Left ventricle myocardium inferior (tissue), 1 donor: ENCODE measurements around the gene CYP2W1. TPM values are rescaled to one million over a fixed set of nuclear protein-coding genes. Genes with fewer than 3 reads are reported as not detected.

ENCODE experiments used
- DNase-seq: peaks from one replicate; pipeline ENCODE4 v3.0.0-alpha.2; 2020
- H3K27ac ChIP-seq: fragments of 200-600 bp; replicated peaks from 2 replicates; pipeline ENCODE4 v1.8.0; 2021
- H3K27me3 ChIP-seq: fragments of 200-600 bp; 2 replicates; pipeline ENCODE4 v1.8.0; 2021; ENCODE audit warnings: low read depth
- H3K36me3 ChIP-seq: fragments of 200-600 bp; 2 replicates; pipeline ENCODE4 v1.8.0; 2021
- H3K4me1 ChIP-seq: fragments of 200-600 bp; 2 replicates; pipeline ENCODE4 v1.8.0; 2021
- H3K4me3 ChIP-seq: fragments of 200-600 bp; 2 replicates; pipeline ENCODE4 v1.8.0; 2021; ENCODE audit warnings: mild to moderate bottlenecking, moderate library complexity
- H3K9me3 ChIP-seq: fragments of 200-600 bp; replicated peaks from 2 replicates; pipeline ENCODE4 v1.8.0; 2021
- CTCF ChIP-seq: fragments of 200-600 bp; IDR thresholded peaks from 2 replicates; pipeline ENCODE4 v1.8.0; 2021; ENCODE audit warnings: antibody characterized with exemption, mild to moderate bottlenecking, borderline replicate concordance
- intact Hi-C: fragments of 100-400 bp; cut with micrococcal nuclease; formaldehyde crosslinking; loops from one replicate; pipeline ENCODE4 v1.11.0; 2022
- total RNA-seq: library from RNA; stranded (reverse); fragmentation: NEBNext Ultra II Directional; extraction: Animal tissue kit (Norgen Biotek cat#: 25700); gene quantifications from one replicate; pipeline ENCODE4 v1.2.1, GENCODE V29; 2021
- donor health status: DM: no; HTN: yes; CAD: no; lungs with severe emphysema.

Gene CYP2W1
- total RNA-seq, 1 donor from 2014 or later: not detected

GRCh38 chr7:1007901-1008300 lies 24.9 kb downstream of the CYP2W1 start:
- peaks cover 8% of the 10 kb centered on the region for H3K4me1 ChIP-seq
- intact Hi-C loops: no loop called here
- no peak for DNase-seq
- TF ChIP-seq CTCF: no peak
- H3K36me3 ChIP-seq: peaks cover 31% of the 10 kb centered on the region
- no peaks in the 10 kb centered on the region for H3K9me3 ChIP-seq
- no peaks in the 10 kb centered on the region for H3K27me3 ChIP-seq
- no peak overlapping the region for H3K4me3 ChIP-seq
- no peak overlapping the region for H3K27ac ChIP-seq

- intact Hi-C loops: no loop called here
- H3K4me3 ChIP-seq: no peak overlapping the region
- H3K4me1 ChIP-seq: peaks cover 8% of the 10 kb centered on the region
- no peak overlapping the region for H3K27ac ChIP-seq
- TF ChIP-seq CTCF: no peak
- DNase-seq: no peak
- no peaks in the 10 kb centered on the region for H3K9me3 ChIP-seq
- peaks cover 31% of the 10 kb centered on the region for H3K36me3 ChIP-seq
- no peaks in the 10 kb centered on the region for H3K27me3 ChIP-seq
Observed at GRCh38 chr7:1008733-1009363, 25.9 kb downstream of the CYP2W1 start.

GRCh38 chr7:1009747-1010146 lies 26.8 kb downstream of the CYP2W1 start:
- intact Hi-C loops: no loop called here
- H3K36me3 ChIP-seq: peaks cover 31% of the 10 kb centered on the region
- no peak for TF ChIP-seq CTCF

GRCh38 chr7:1010226-1010625 lies 27.2 kb downstream of the CYP2W1 start:
- H3K27me3 ChIP-seq: no peaks in the 10 kb centered on the region
- peaks cover 31% of the 10 kb centered on the region for H3K36me3 ChIP-seq
- DNase-seq: no peak
- H3K4me1 ChIP-seq: peaks cover 1% of the 10 kb centered on the region
- intact Hi-C loops: no loop called here
- TF ChIP-seq CTCF: no peak
- no peak overlapping the region for H3K27ac ChIP-seq
- H3K9me3 ChIP-seq: no peaks in the 10 kb centered on the region
- no peak overlapping the region for H3K4me3 ChIP-seq

More at GRCh38 chr7:1009747-1010146, 26.8 kb downstream of the CYP2W1 start:
- Histone ChIP-seq H3K27ac (no peak overlapping the region), H3K27me3 (no peaks in the 10 kb centered on the region), H3K4me1 (peaks cover under 1% of the 10 kb centered on the region), H3K9me3 (no peaks in the 10 kb centered on the region), H3K4me3 (no peak overlapping the region)
- no peak for DNase-seq

- Histone ChIP-seq H3K4me1 (peaks cover 8% of the 10 kb centered on the region), H3K9me3 (no peaks in the 10 kb centered on the region), H3K27me3 (no peaks in the 10 kb centered on the region), H3K36me3 (peaks cover 31% of the 10 kb centered on the region), H3K27ac (no peak overlapping the region), H3K4me3 (no peak overlapping the region)
- no peak for TF ChIP-seq CTCF
- no peak for DNase-seq
- intact Hi-C loops: no loop called here
Observed at GRCh38 chr7:1011297-1012003, 28.5 kb downstream of the CYP2W1 start.
